ENCODE measurements around the gene RPS5.
"Not testable (repeated sequence)": the region's sequence is repeated elsewhere in the genome, so short reads cannot be mapped to it uniquely, and the experiment has no call there.

RPS5 gene

DNA sequence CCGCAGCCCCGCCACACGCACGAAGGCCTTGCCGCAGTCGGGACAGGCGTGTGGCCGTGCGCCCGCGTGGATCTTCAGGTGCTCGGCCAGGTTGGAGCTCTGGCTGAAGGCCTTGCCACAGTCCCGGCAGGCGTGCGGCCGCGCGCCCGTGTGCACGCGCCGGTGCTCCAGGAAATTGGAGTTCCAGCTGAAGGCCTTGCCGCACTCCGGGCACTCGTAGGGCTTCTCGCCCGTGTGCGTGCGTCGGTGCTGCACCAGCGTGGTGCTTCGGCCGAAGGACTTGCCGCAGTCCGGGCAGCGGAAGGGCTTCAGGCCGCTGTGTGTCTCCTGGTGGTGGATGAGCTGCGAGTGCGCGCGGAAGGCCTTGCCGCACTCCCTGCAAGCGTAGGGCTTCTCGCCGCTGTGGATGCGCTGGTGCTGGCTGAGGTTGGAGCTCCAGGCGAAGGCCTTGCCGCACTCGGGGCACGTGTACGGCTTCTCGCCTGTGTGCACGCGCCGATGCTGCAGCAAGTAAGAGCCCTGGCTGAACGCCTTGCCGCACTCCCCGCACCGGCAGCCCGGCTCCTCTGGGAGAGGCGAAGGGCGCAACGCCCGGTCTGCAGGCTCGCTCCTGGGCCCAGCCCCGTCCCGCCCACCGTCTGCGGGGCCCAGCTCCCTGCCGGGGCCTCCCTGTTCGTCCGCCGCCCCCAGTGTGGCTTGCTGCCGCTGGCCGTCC is 30.1 kb upstream of the RPS5 start:
- no peak for DNase-seq

DNA sequence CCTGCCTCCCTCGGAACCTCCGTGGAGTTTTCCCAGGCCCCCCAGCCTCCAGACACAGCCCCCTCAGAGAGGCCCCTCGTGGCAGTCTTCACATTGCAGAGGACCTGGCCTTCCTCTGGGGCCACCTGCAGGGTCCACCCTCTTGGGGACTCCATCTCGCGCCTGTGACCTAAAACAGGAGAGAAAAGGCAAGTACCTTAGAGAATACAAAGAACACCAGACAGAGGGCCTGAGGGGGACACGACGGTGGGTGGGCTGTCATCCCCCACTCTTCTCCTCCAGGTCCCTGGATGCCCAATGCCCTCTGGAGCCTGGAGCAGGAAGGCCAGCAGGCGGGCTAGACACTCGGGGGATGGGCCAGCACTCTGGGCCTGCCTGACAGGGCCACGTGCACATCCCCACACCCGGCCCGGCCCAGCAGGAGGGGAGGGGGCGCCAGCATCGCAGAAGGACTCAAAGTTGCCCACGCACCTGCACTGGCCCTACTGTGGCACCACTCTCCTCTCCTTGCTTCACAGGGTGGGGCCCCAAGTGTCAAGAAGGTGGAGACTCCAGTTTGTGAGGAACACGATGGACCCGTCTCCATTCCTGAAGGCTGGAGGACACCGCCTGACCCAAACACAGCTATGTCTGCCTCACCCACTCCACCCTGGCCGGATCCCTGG is 29.5 kb upstream of the RPS5 start:
- no peak for DNase-seq

DNA sequence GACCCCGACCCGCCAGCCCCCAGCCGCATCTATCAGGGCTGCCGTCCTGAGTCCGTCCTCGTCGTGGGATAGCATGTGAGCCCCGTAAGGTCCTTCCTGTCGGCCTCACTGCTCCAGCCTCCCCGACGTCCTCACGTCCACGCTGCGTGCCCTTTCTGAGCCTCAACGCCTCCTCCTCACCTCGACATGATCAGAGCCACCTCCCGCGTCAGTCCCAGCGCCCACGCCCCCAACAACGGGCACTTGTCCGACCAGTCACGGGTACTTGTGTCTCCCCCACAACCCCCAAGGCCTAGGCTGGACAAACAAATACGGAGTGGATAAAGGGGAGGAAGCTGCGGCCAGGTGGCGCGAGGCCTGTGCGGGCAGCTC is 25.2 kb upstream of the RPS5 start:
- peak; percentile 55 for DNase-seq

DNA sequence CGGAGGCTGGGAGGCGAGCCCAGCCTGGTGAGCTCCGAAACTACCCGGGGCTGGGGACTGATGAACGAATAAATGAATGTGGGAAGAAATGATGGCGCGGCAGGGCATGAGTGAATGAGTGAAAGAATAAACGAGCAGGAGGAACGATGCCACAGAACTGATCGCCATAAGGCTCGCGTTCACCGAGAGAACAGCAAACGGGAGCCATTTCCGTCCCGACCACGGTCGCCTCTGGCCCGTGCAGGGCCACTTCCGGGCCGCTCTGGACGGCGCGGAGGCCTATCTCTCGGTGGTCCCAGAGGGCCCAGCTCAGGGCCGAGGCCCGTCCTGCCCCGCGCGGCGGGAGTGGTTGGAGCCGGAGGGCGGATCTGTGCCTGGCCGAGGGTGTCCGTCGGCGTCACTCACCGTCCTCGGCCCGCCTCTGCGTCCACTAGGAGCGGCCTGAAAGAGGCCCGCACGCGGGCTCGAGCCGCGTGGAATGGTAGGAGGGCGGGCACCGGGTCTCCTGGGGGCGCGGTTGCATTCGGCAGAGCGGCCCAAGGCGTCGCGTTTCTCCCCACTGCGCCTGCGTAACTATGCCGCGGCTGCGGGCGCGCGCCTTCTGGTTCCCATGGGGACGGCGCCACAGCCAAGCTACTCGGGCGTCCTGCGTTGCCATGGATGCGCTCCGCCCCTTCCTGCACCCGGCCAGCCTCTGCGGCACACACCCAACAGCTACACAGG is 24.6 kb upstream of the RPS5 start, which contains the start of gene ZNF497:
Gene ZNF497 (minus strand): TSS at position 480 of the 723 bp plus-strand sequence. CDS start 5,116 bp downstream, outside the sequence.
- DNase-seq, result peak; percentile 96

DNA sequence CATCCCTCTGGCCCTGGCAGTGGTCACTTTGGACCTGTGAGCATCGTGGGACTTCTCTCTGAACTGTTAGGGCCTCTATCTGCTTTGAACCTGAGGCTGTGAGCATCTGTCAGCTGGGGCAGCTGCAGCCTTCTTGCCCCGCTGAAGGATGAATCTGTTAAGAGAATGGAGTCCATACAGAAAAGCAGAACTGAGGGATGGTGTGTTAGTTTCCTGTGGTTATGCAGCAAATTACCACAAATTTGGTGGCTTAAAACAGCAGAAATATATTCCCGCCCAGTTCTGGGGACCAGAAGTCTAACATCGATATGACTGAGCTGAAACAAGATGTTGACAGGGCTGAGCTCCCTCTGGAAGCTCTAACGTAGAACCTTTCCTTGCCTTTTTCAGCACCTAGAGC is 22.9 kb upstream of the RPS5 start:
- DNase-seq, result no peak

DNA sequence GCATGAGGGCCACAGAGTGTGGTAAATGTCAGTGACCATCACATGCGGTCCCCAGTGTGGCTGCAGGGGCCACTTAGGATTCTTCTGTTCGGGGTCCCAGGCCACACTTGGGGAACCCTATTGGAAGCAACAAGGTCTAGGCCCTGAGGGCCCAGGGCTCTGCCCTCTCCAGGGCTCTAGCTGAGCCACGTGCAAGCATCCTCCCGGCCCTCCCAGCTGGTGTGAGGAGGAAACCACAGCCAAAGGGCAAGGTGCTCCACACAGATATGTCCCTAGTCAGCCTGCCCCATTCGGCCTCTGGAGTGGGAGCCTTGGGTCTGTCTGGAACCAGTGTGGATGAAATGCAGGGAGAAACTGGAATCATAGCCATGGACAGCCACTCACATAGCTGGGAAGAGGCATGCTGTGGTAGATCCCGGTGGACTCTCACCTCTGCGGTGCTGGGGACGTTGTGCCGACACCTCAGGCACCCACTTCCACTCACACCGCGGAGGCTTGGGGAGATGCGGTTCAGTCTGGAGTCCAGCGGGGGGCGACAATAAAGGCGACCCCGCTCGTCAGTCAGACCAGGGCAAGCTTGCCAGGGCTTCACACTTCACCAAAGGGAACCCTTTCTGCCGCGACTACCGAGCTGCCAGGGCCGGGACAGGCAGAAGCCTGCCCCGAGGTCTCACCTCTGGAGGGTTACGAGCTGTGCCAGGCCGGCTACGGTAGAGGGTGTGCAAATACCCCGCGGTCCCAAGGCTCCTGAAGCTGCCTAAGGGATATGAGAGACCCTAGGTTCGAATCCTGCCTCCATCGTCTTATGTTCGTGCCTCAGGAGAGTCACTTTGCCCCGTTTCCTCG is 20.3 kb upstream of the RPS5 start:
- DNase-seq, result no peak

DNA sequence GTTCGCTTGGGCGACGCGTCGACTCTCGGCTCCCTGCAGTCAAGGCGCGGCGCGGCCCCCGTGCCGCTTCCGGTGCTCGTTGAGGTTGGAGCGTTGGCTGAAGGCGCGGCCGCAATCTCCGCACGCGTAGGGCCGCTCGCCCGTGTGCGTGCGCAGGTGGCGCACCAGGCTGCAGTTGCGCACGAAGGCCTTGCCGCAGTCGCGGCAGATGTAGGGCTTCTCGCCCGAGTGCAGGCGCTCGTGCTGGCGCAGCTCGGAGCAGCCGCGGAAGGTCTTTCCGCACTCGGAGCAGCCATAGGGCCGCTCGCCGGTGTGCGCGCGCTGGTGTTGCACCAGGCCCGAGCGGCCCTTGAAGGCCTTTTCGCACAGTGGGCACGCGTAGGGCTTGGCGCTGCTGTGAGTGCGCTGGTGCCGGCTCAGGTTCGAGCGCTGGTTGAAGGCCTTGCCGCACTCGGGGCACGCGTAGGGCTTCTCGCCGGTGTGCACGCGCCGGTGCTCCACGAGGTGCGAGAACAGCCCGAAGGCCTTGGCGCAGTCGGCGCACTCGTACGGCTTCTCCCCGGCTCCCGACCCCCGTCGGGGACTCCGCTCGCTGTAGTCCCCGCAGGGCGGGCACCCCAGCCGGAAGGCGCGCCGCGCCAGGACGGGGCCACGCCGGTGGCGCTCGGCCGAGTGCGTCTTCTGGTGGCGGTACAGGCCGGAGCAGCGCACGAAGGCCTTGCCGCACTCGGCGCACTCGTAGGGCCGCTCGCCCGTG is 19.2 kb upstream of the RPS5 start:
- DNase-seq, result no peak

DNA sequence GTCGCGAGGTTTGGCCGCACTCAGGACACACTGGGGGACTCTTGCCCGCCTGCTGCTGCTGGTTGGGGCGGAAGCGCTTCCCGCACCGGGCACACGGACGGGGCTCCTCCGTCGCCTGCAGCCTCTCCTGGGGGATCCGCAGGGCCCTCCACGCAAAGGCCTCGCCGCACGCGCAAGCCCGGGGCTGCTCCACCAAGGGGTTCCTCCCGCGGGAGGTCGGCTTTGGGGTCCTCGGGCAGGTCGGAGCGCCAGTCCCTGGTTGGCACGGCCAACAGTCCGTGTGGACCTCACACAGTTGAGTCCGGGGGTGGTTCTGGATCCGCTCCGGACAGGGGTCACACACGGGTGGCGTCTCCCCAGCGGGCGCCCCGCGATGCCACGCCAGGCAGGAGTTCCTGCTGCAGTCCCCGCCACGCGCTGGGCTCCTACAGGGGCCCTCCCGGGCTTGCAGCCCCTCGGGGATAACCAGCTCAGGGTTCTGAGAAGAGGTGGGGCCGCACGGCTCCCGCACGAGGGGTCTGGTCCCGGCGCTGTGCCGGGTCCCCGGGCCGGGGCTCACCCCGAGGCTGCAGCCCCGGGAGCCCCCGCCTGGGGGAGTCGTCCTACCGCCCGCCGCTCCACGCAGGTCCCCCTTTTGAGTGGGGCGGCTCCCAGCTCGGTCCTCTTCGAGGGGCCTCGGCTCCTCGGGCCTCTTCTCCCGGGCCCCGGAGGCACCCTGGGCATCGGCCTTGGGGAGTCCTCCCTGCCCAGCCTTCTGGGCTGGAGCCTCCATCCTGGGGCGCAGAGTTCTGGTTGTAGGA is 18.3 kb upstream of the RPS5 start:
- DNase-seq, result no peak

DNA sequence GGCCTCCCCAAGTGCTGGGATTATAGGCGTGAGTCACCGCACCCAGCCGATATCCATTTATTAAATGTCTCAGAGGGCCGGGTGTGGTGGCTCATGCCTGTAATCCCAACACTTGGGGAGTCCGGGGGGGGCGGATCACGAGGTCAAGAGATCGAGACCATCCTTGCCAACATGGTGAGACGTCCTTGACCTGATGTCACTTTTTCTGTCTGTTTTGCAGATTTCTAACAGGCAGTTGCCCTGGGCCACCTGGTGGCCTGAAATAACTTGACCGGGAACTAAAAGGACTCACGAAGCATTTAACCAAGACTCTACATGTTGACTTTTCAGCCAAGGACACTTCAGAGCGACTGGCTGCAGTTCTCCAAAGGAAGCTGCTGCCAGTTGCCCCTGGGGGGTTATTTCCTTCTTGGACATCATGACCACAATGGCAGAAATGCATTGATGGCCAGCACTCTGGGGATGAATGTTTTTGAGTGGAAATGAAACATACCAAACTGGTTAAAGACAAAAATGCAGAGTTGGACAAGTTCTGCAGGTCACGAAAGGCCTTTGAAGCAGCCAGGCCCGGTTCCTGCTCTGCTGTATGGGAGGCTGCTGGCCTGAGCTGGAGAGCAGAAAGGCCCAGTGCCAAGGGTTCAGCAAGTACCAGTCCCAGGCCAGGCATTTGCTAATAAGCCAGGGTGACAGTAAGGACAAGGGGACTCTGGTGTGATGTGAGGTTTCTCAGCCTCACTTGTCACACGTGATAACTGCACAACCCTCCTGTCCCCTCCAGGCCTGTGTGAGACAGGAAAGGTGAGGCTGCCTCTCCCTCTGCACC is 14.5 kb upstream of the RPS5 start:
- no peak for DNase-seq

DNA sequence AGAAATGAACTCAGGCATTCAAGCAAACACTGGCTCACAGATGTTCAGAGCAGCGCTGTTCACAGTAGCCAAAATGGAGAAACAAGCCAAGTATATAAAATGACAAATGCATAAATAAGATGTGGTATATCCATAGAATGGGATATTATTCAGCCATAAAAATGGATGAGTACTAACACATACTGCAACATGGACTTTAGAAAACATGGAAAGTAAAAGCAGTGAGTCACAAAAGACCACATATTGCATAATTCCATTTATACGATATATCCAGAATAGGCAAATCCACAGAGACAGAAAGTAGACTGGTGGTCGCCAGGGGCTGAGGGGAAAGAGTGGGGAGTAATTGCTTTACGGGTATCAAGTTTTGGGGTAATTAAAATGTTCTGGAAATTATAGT is 12.9 kb upstream of the RPS5 start:
- no peak for DNase-seq

DNA sequence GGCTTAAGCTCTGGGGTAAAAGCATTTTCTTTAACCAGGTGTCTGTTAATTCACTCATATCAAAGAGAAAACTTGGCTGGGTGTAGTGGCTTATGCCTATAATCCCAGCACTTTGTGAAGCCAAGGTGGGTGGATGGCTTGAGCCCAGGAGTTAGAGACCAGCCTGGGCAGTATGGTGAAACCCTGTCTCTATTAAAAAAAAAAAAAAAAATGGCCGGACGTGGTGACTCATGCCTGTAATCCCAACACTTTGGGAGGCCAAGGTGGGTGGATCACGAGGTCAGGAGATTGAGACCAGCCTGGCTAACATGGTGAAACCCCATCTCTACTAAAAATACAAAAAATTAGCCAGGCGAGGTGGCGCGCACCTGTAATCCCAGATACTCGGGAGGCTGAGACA is 10.3 kb upstream of the RPS5 start:
- not testable (repeated sequence) for DNase-seq

DNA sequence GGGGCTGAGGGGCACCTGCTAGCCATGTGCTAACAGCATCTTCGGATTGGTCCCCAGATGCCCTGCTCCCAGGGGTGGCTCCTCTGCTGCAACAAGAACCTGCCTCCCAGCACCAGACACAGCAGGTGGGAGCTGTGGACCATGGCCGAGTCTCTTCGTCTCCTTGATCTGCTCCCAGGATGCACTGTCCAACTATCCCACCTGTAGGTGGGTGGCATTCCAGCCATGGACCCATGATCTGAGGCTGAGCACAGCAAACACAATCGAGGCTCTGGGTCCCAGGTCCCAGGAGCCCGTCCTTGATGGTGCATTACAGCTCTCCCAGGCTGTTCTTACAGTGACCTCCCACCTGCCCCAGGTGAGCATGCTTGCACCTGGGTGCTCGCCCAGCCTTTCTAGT is 7.8 kb upstream of the RPS5 start:
- DNase-seq, result no peak

DNA sequence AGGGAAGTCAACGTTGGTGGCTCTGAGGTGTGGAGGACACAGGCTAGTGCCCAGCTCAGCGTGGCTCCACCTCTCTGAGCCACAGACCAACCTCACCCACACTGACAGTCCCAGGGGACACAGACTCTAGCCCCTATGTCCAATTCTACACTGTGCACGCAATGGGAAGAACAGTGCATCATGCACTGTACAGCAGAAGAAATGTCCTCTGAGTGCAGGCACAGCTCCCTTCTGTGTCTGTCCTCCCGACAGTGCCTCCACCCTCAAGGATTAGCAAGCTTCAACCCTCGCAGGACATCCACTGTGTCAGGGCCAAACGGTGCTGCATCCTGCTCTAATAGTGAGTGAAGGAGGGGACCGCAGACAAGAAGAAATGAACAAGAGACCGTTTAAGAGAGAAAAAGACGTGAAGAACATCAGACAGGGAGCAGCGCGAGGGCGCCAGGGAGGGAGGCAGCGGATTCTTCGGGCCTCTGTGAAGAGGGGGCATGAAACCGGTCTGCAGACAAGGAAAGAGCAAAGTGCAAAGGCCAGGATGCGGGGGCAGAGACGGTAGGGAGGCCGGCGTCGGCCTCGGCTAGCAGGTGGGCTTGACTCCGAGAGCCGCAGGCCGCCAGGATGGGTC is 6.9 kb upstream of the RPS5 start:
- DNase-seq, result no peak

DNA sequence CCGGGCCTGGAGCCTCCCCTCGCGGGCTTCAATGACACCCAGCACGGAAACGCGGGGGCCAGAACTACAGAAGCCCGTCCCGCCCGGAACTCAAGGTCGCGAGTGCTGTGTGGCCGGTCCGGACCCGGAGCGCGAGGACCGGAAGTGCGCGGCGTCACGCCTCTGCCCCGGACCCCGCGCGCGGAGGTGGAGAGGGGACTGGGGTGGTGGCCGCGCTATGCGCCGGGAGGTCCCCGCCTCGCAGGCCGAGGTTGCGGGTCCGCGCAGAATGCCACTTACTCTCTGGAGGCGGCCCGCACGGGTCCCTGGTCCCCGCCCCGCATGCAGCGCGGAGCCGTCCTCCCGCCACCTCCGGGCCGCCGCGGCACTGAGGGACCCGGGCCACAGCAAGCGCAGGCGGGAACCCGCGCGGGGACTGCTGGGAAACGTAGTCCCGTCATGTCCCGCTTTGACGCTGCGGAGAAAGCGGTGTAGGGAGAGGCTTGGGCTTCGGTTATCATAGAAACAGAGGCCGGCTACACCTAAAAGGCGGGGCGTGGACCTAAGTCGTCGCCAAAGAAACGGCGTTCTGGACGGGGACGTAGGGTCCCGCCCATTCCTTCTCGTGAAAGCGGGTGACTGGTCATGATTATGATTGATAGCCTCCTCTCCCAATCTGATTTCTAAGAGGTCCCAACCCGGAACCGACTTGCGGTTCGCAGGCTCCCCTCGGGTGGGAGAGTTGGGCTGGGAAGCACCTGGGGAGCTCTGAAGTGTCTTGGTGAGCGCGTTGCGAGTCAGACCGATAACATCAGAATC is 6.2 kb upstream of the RPS5 start, which contains the start of gene ZNF837:
Gene ZNF837 (minus strand): TSS at position 369 of the 798 bp plus-strand sequence. CDS start 11,698 bp downstream, outside the sequence.
- peak; percentile 99 for DNase-seq

DNA sequence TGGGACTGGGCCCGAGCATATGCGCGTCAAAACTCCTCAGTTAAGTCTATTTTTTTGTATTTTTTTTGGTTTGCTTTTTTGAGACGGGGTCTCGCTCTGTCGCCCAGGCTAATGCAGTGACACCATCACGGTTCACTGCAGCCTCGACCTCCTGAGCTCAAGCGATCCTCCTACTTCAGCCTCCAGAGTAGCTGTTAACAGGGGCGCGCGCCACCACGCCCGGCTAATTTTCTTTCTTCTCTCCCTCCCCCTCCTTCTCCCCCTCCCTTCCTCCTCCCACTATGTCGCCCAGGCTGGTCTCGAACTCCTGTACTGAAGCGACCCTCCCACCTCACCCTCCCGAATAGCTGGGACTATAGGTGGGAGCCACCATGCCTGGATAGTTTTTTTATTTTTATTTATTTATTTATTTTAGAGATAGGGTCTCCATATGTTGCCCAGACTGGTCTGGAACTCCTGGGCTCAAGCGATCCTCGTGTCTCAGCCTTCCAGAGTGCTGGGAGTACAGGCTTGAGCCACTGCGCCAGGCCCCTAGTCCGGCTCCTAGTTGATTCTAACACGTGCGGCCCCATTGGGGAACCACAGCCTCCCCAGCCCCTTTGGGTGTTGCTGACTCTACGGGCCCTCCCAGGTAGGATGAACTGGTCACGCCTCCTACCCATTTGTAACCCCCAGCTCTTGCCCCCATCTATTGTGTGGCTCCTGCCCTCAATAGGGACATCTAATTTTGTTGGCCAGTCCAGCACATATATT is 5.4 kb upstream of the RPS5 start:
- DNase-seq, result no peak

DNA sequence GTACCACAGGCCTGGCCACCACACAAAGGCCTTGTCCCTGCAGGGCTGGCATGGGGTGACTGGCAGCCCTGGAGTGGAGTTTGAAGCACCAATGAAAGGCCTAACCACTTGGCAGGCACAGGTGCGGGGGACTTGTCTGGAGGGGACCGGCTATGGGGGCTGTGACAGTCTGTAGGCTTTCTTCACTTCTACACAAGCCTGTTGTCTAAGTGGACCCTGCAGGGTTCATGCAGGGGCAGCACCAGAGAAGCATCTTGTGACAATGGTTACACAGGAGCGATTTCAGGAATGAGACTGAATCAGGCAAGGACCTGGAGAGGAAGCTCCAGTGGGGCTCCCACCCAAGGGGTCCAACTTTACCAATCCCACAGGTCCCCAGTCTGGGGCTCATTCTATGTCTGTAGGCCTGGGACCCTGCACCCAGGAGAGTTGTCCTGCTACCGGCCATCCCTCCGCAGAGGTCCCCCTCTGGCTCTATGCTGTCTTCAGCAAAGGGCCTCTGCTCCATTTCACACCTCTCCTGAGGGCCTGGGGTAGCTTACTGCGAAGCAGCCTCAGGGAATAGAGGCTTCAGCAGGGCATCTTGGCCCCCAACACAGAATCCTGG is 4.0 kb upstream of the RPS5 start:
- no peak for DNase-seq

DNA sequence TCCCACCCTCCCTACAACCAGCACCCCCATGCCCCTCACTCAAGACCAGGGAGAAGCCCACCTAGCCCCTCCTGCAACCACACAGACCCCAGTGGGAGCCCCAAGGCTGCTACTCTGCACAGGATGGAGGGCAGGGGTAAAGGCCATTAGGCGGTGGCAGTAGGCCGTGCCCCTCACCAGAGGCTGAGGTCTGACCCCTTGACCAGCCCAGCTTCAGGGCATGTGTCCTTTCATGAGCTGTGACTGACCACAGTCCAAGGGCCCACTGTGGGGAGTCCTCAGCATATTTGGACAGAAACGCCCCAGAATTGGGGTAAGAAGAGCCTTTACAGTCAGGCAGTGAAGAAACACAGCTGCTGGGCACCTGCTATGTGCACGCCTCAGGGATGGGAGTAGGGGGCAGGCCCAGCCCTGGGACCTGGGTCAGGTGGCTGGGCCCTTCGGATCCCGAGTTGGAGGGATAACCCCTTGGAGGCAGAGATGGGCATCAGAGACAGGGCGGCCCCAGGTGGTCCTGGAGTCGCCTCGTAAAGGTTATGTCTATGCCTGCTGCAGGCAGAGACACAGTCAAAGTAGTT is 1.7 kb upstream of the RPS5 start:
- DNase-seq, result no peak

Measured in stimulated activated CD4-positive, alpha-beta T cell treated with anti-CD3 and anti-CD28 coated beads, Interleukin-4, amount 100 ng/mL, for 24 hours (primary cell).